ENCODE results near the gene GNG13. TPM values are rescaled to one million over a fixed set of nuclear protein-coding genes. Genes with fewer than 3 reads are reported as not detected.

GNG13 gene
- total RNA-seq, 1 donor from 2014 or later, result not detected

GRCh38 chr16:795580-796229 lies 4.8 kb downstream of the GNG13 start:
- H3K36me3 ChIP-seq, result no peaks in the 10 kb centered on the region
- ATAC-seq, result no peak
- H3K4me1 ChIP-seq, result no peaks in the 10 kb centered on the region
- H3K27me3 ChIP-seq, result peaks cover 20% of the 10 kb centered on the region
- DNase-seq, result no peak
- intact Hi-C loops (cut with DNase I), result no loop called here
- no peak overlapping the region for H3K27ac ChIP-seq
- no peak overlapping the region for H3K4me3 ChIP-seq
- no peak for TF ChIP-seq CTCF (IDR thresholded peaks at IDR 0.05)
- H3K9me3 ChIP-seq, result no peaks in the 10 kb centered on the region

- ATAC-seq (no peak), DNase-seq (no peak)
- H3K4me3 ChIP-seq, result no peak overlapping the region
- peaks cover 12% of the 10 kb centered on the region for H3K27me3 ChIP-seq
- no peak overlapping the region for H3K27ac ChIP-seq
- no peaks in the 10 kb centered on the region for H3K9me3 ChIP-seq
- no peak for TF ChIP-seq CTCF (IDR thresholded peaks at IDR 0.05)
- H3K36me3 ChIP-seq, result no peaks in the 10 kb centered on the region
- H3K4me1 ChIP-seq, result no peaks in the 10 kb centered on the region
- intact Hi-C loops (cut with DNase I), result no loop called here
Measured at GRCh38 chr16:794853-795466, 5.6 kb downstream of the GNG13 start.

- Histone ChIP-seq H3K27ac (no peak overlapping the region), H3K9me3 (no peaks in the 10 kb centered on the region), H3K4me1 (no peaks in the 10 kb centered on the region), H3K36me3 (no peaks in the 10 kb centered on the region), H3K4me3 (no peak overlapping the region), H3K27me3 (peaks cover 5% of the 10 kb centered on the region)
- intact Hi-C loops (cut with DNase I), result no loop called here
- ATAC-seq (no peak), DNase-seq (no peak)
- no peak for TF ChIP-seq CTCF (IDR thresholded peaks at IDR 0.05)
Measured at GRCh38 chr16:794091-794822, 6.3 kb downstream of the GNG13 start.

- TF ChIP-seq CTCF (IDR thresholded peaks at IDR 0.05), result no peak
- H3K36me3 ChIP-seq, result no peaks in the 10 kb centered on the region
- H3K9me3 ChIP-seq, result no peaks in the 10 kb centered on the region
- ATAC-seq (no peak), DNase-seq (no peak)
- no peaks in the 10 kb centered on the region for H3K4me1 ChIP-seq
- H3K27me3 ChIP-seq, result no peaks in the 10 kb centered on the region
- intact Hi-C loops (cut with DNase I), result no loop called here
- H3K4me3 ChIP-seq, result no peak overlapping the region
- no peak overlapping the region for H3K27ac ChIP-seq
Measured at GRCh38 chr16:793414-793813, 7.1 kb downstream of the GNG13 start.

- Histone ChIP-seq H3K27me3 (no peaks in the 10 kb centered on the region), H3K4me3 (no peak overlapping the region), H3K9me3 (no peaks in the 10 kb centered on the region), H3K36me3 (no peaks in the 10 kb centered on the region), H3K27ac (no peak overlapping the region), H3K4me1 (peaks cover 3% of the 10 kb centered on the region)
- ATAC-seq, result no peak
- intact Hi-C loops (cut with DNase I), result no loop called here
- TF ChIP-seq CTCF (IDR thresholded peaks at IDR 0.05), result no peak
- no peak for DNase-seq
Measured at GRCh38 chr16:792221-792995, 8.1 kb downstream of the GNG13 start.
